GM12878 (cell line): ENCODE measurements around the gene LRRK1. TPM values are rescaled to one million over a fixed set of nuclear protein-coding genes. Genes with fewer than 3 reads are reported as not detected.
A peak's percentile ranks its signal among the peaks of the same experiment; 100 is the strongest.

Source experiments
- ATAC-seq: fragments of 200-7000 bp; cut with Tn5 transposase; 3 replicates; pipeline ENCODE4 v1.9.1; 2020; ENCODE audit warnings: mild to moderate bottlenecking, moderate library complexity
- BruUV-seq: library from RNA; stranded (reverse); fragments of 400-500 nt; replicated peaks from 2 replicates; lab custom pipeline; 2021; lab: Mats Ljungman, UMichigan
- CTCF ChIA-PET: fragments of 300-600 bp; sonication (Branson Sonifier 250); formaldehyde crosslinking; extraction: SDS; loops from one replicate; lab custom pipeline; 2021; ENCODE audit warnings: inconsistent platforms; lab: Yijun Ruan, JAX
- POLR2A ChIA-PET: fragments of 350-600 bp; formaldehyde crosslinking; extraction: SDS; loops from one replicate; lab custom pipeline; 2021; ENCODE audit warnings: inconsistent platforms; lab: Charles Lee
- RAD21 ChIA-PET: fragments of 300-600 bp; sonication (Branson Sonifier 250); formaldehyde crosslinking; loops from one replicate; lab custom pipeline; 2023; ENCODE audit warnings: antibody characterized with exemption; ENCODE audit not compliant: unreplicated experiment; lab: Charles Lee
- SMC1A ChIA-PET: fragments of 300-600 bp; sonication (Branson Sonifier 250); formaldehyde crosslinking; loops from one replicate; lab custom pipeline; 2023; ENCODE audit not compliant: unreplicated experiment, uncharacterized antibody; lab: Charles Lee
- DNase-seq: peaks from one replicate; pipeline ENCODE4 v3.0.0-alpha.2; 2011; ENCODE audit warnings: low read depth, low spot score
- FAIRE-seq: peaks from 3 replicates; lab custom pipeline; 2011; peaks lifted over from hg19 to GRCh38; lab: Jason Lieb, UNC
- H2AFZ ChIP-seq: 2 replicates; pipeline ENCODE4 v1.6.0; 2011; ENCODE audit warnings: low read depth, low read length, control low read depth; ENCODE audit not compliant: control insufficient read depth
- H3K27ac ChIP-seq: 2 replicates; pipeline ENCODE4 v1.5.1; 2011; ENCODE audit warnings: control low read depth; ENCODE audit not compliant: control insufficient read depth, insufficient read depth
- H3K27me3 ChIP-seq, 2 experiments: replicated peaks in 1 of 2; 2 replicates each; pipeline versions ENCODE4 v1.6.0 to v1.6.1; 2011; ENCODE audit warnings: low read length in 1 of 2; ENCODE audit not compliant: control insufficient read depth in 2 of 2, insufficient read depth in 2 of 2
- H3K36me3 ChIP-seq, 2 experiments: 2 replicates each; pipeline ENCODE4 v1.5.1; 2011; ENCODE audit warnings: low read length in 1 of 2; ENCODE audit not compliant: control insufficient read depth in 2 of 2, insufficient read depth in 2 of 2
- H3K4me1 ChIP-seq: 2 replicates; pipeline ENCODE4 v1.6.1; 2011; ENCODE audit warnings: mild to moderate bottlenecking, low read length, moderate library complexity, mixed read lengths; ENCODE audit not compliant: control insufficient read depth, insufficient read depth
- H3K4me2 ChIP-seq: 2 replicates; pipeline ENCODE4 v1.6.0; 2011; ENCODE audit warnings: control low read depth; ENCODE audit not compliant: control insufficient read depth, insufficient read depth
- H3K4me3 ChIP-seq: fragments of 200-600 bp; sonication (generic); 2 replicates; pipeline ENCODE4 v1.5.1; 2016
- H3K79me2 ChIP-seq: 2 replicates; pipeline ENCODE4 v1.6.0; 2011; ENCODE audit warnings: low read length; ENCODE audit not compliant: control insufficient read depth, insufficient read depth
- H3K9ac ChIP-seq: 2 replicates; pipeline ENCODE4 v1.8.0; 2011; ENCODE audit warnings: low read length, control low read depth, mixed read lengths; ENCODE audit not compliant: control insufficient read depth, insufficient read depth
- H3K9me3 ChIP-seq: replicated peaks from 3 replicates; pipeline ENCODE4 v1.5.1; 2011; ENCODE audit warnings: mild to moderate bottlenecking, low read length; ENCODE audit not compliant: control insufficient read depth, insufficient read depth
- H4K20me1 ChIP-seq: 2 replicates; pipeline ENCODE4 v1.6.0; 2011; ENCODE audit not compliant: control insufficient read depth, insufficient read depth
- JUNB ChIP-seq: IDR thresholded peaks from 2 replicates; pipeline ENCODE4 v1.6.1; 2016; ENCODE audit warnings: antibody characterized with exemption, mild to moderate bottlenecking
- POLR2A ChIP-seq: IDR thresholded peaks from 2 replicates; pipeline ENCODE4 v1.6.1; 2011; ENCODE audit warnings: low read depth, mild to moderate bottlenecking, low read length
- WGBS: methylation state at CpG from one replicate; pipeline ENCODE4 v1.1.6; 2016; ENCODE audit warnings: low lambda C conversion rate; ENCODE audit not compliant: insufficient replicate concordance, insufficient coverage; ENCODE audit errors: missing lambda C conversion rate; 5-methylcytosine and 5-hydroxymethylcytosine counted together
- in situ Hi-C: fragments of 300-500 bp; cut with MboI; formaldehyde crosslinking; loops from 9 replicates; pipeline ENCODE4 v1.14.3; 2018; ENCODE audit warnings: mixed read lengths
- intact Hi-C: fragments of 100-400 bp; cut with micrococcal nuclease; formaldehyde crosslinking; loops from one replicate; pipeline ENCODE4 v1.14.2; 2022; ENCODE audit not compliant: unreplicated experiment
- polyA plus RNA-seq, 11 experiments: library from polyadenylated mRNA; depleted of rRNA in 4 of 11; unstranded in 6 of 11; stranded (reverse) in 5 of 11; fragments of >200 nt; fragmentation: Nextera tagmentation in 4 of 11; fragmentation: Illumina TruSeq in 1 of 11; extraction: Ambion mirVana in 4 of 11; extraction: Trizol in 1 of 11; gene quantifications; 1 replicate in 1 of 11; 2 replicates in 10 of 11; pipeline versions ENCODE4 v1.2.1 to v1.2.3, GENCODE V29; 2011 to 2016; ENCODE audit warnings: inconsistent platforms in 2 of 11, missing spikeins in 2 of 11, low read depth in 1 of 11
- total RNA-seq, 4 experiments: library from RNA; depleted of rRNA in 3 of 4; stranded (reverse); fragments of >200 nt in 3 of 4; fragmentation: Illumina TruSeq in 1 of 4; extraction: Trizol in 1 of 4; gene quantifications; 2 replicates each; pipeline versions ENCODE4 v1.2.1 to v1.2.3, GENCODE V29; 2013 to 2021
- TF ChIP-seq, protein P1 (sequence below): IDR thresholded peaks from 2 replicates; pipeline ENCODE4 v1.6.1; 2012; ENCODE audit warnings: low read depth, low read length, improper control_type of control experiment
- TF ChIP-seq, protein P2 (sequence below): IDR thresholded peaks from 2 replicates; pipeline ENCODE4 v1.6.1; 2012; ENCODE audit warnings: improper control_type of control experiment, low read depth, low read length; ENCODE audit not compliant: insufficient replicate concordance
- TF ChIP-seq, protein P3 (sequence below): fragments of 450-650 bp; IDR thresholded peaks from 2 replicates; pipeline ENCODE4 v1.6.1; 2018; ENCODE audit warnings: borderline replicate concordance, mild to moderate bottlenecking; ENCODE audit not compliant: partially characterized antibody

Gene LRRK1
- total and polyA plus RNA-seq, 10 of the 15 experiments (the other 5 are each of a cell fraction or from before 2014, with no cell fraction given): 2.2 to 58.3 (median 17.9) TPM

DNA sequence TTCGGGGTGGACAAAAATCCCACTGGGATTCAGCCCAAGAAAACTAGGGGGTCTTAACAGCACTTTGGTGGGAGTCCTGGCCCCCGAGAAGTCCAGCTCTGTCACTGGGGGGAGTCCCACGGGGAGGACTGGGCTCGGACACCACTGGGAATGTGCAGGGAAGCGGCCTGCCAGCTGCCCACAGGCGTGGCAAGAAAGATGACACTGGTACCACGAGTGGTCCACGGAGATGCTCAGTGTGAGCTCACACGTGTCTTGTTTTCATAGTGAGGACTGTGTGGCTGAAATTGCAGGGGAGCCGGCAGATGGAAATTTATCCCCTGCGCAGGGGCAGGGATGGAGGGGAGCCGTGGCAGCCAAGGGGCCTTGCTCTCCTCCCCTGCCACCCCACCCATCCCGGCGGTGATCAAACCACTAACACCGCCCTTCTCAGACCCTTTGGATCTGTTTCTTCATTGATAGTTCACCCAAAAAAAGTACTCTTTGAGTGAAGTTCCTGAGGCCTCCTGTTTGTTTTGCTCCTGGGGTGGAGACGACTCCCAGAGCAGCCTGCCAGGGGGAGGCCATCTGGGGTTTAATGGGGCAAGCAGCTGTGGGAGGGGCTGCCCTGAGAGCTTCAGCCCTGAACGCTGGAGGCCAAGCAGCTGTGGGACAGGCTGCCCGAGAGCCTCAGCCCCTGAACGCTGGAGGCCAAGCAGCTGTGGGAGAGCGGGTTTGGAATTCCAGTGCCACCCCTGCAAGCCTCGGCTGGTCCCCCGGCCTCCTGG, 130.9 kb downstream of the LRRK1 start:
- ATAC-seq: no peak
- H3K27ac ChIP-seq: no peak overlapping the region
- 0 out of 2 replicates have a peak, but pooled peaks have one; percentile 12 for TF ChIP-seq POLR2A
- TF ChIP-seq, protein P1, sequence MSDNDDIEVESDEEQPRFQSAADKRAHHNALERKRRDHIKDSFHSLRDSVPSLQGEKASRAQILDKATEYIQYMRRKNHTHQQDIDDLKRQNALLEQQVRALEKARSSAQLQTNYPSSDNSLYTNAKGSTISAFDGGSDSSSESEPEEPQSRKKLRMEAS: no peak
- no peak for DNase-seq
- ChIA-PET CTCF (interaction anchor here (1.0 kb wide), 1 partner anchor 208 kb away, joined by 3 read pairs; no protein-coding TSS in a partner anchor), RAD21 (no interaction called here), SMC1A (no interaction called here), POLR2A (no interaction called here)
- 0 out of 2 replicates have a peak, but pooled peaks cover 2% of the 10 kb centered on the region for H4K20me1 ChIP-seq
- WGBS: 90% methylated on average over 22 of the region's 22 CpGs
- no TSS peak for BruUV-seq
- H3K9me3 ChIP-seq: no peaks in the 10 kb centered on the region
- H3K36me3 ChIP-seq: peaks cover 23 to 44% of the 10 kb centered on the region in 2 experiments
- H3K27me3 ChIP-seq: no peaks in the 10 kb centered on the region
- H3K79me2 ChIP-seq: no peaks in the 10 kb centered on the region
- no peak overlapping the region for H2AFZ ChIP-seq
- H3K4me2 ChIP-seq: no peak overlapping the region
- no peaks in the 10 kb centered on the region for H3K4me1 ChIP-seq
- H3K4me3 ChIP-seq: no peak overlapping the region
- in situ Hi-C loops: no loop called here
- no peak for FAIRE-seq
- intact Hi-C loops: no loop called here
- no peak overlapping the region for H3K9ac ChIP-seq

DNA sequence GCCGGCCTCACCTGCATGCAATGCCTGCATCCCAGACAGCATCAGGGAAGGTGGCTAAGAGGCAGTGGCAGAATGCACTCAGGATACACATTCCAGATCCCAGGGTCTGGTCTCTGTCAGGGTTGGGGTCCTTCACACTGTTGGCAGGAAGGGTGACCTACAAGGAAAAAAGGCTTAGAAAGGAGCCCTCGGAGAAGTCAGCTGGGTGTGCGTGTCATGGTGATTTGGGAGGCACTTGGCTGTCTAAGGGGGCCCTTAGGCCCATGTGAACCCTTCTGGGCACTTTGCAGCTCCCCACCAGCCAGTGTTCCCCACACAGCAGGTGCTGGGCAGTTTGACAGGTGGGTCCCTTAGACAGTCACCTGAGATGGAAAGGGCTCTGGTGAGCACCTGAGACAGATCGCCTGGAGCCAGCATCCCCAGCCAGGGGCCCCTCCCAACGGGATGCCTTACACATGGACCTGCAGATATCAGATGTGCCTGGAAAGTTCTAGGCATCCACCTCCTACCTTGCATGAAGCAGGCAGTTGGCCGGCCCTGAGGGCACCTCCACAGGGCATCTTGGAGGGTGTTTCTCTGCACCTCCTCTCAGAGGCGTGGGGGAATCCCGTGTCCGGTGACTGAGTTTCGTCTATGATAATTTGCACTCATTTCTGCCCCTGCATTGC, 131.6 kb downstream of the LRRK1 start:
- CTCF ChIA-PET: interaction anchor here (1.0 kb wide), 1 partner anchor 207 kb away, joined by 3 read pairs; no protein-coding TSS in a partner anchor
- no peak overlapping the region for H3K4me3 ChIP-seq
- FAIRE-seq (no peak), ATAC-seq (peak; percentile 61), DNase-seq (no peak)
- H3K9me3 ChIP-seq: no peaks in the 10 kb centered on the region
- H3K9ac ChIP-seq: no peak overlapping the region
- SMC1A ChIA-PET: no interaction called here
- 0 out of 2 replicates have a peak, but pooled peaks cover 2% of the 10 kb centered on the region for H4K20me1 ChIP-seq
- no peak overlapping the region for H2AFZ ChIP-seq
- no peak overlapping the region for H3K4me2 ChIP-seq
- no peaks in the 10 kb centered on the region for H3K4me1 ChIP-seq
- no peak overlapping the region for H3K27ac ChIP-seq
- POLR2A ChIA-PET: no interaction called here
- no peaks in the 10 kb centered on the region for H3K79me2 ChIP-seq
- RAD21 ChIA-PET: no interaction called here
- H3K27me3 ChIP-seq: no peaks in the 10 kb centered on the region
- WGBS: 49% methylated on average over 10 of the region's 10 CpGs
- in situ Hi-C loops: no loop called here
- intact Hi-C loops: no loop called here
- H3K36me3 ChIP-seq: peaks cover 19 to 44% of the 10 kb centered on the region in 2 experiments
- no TSS peak for BruUV-seq
- TF ChIP-seq JUNB: no peak
- TF ChIP-seq, protein P2, sequence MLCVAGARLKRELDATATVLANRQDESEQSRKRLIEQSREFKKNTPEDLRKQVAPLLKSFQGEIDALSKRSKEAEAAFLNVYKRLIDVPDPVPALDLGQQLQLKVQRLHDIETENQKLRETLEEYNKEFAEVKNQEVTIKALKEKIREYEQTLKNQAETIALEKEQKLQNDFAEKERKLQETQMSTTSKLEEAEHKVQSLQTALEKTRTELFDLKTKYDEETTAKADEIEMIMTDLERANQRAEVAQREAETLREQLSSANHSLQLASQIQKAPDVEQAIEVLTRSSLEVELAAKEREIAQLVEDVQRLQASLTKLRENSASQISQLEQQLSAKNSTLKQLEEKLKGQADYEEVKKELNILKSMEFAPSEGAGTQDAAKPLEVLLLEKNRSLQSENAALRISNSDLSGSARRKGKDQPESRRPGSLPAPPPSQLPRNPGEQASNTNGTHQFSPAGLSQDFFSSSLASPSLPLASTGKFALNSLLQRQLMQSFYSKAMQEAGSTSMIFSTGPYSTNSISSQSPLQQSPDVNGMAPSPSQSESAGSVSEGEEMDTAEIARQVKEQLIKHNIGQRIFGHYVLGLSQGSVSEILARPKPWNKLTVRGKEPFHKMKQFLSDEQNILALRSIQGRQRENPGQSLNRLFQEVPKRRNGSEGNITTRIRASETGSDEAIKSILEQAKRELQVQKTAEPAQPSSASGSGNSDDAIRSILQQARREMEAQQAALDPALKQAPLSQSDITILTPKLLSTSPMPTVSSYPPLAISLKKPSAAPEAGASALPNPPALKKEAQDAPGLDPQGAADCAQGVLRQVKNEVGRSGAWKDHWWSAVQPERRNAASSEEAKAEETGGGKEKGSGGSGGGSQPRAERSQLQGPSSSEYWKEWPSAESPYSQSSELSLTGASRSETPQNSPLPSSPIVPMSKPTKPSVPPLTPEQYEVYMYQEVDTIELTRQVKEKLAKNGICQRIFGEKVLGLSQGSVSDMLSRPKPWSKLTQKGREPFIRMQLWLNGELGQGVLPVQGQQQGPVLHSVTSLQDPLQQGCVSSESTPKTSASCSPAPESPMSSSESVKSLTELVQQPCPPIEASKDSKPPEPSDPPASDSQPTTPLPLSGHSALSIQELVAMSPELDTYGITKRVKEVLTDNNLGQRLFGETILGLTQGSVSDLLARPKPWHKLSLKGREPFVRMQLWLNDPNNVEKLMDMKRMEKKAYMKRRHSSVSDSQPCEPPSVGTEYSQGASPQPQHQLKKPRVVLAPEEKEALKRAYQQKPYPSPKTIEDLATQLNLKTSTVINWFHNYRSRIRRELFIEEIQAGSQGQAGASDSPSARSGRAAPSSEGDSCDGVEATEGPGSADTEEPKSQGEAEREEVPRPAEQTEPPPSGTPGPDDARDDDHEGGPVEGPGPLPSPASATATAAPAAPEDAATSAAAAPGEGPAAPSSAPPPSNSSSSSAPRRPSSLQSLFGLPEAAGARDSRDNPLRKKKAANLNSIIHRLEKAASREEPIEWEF: no peak
- TF ChIP-seq, protein P3, sequence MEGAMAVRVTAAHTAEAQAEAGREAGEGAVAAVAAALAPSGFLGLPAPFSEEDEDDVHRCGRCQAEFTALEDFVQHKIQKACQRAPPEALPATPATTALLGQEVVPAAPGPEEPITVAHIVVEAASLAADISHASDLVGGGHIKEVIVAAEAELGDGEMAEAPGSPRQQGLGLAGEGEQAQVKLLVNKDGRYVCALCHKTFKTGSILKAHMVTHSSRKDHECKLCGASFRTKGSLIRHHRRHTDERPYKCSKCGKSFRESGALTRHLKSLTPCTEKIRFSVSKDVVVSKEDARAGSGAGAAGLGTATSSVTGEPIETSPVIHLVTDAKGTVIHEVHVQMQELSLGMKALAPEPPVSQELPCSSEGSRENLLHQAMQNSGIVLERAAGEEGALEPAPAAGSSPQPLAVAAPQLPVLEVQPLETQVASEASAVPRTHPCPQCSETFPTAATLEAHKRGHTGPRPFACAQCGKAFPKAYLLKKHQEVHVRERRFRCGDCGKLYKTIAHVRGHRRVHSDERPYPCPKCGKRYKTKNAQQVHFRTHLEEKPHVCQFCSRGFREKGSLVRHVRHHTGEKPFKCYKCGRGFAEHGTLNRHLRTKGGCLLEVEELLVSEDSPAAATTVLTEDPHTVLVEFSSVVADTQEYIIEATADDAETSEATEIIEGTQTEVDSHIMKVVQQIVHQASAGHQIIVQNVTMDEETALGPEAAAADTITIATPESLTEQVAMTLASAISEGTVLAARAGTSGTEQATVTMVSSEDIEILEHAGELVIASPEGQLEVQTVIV: no peak
